HepG2 (cell line): ENCODE measurements around the gene ETV2. TPM values are rescaled to one million over a fixed set of nuclear protein-coding genes. Genes with fewer than 3 reads are reported as not detected.
A peak's percentile ranks its signal among the peaks of the same experiment; 100 is the strongest.

Source experiments
- BCL6 ChIP-seq: IDR thresholded peaks from 2 replicates; pipeline ENCODE4 v1.6.1; 2016; ENCODE audit warnings: missing genetic modification reagents, missing compliant biosample characterization
- CEBPB ChIP-seq: IDR thresholded peaks from 2 replicates; pipeline ENCODE4 v1.6.1; 2011; ENCODE audit warnings: low read depth, low read length, improper control_type of control experiment, borderline replicate concordance
- GATAD2A ChIP-seq: IDR thresholded peaks from 2 replicates; pipeline ENCODE4 v1.6.1; 2016
- RBM22 ChIP-seq: fragments of 200-400 bp; formaldehyde crosslinking; optimal IDR thresholded peaks from 2 replicates; pipeline ENCODE3; 2017; ENCODE audit warnings: mild to moderate bottlenecking, low read length, moderate library complexity
- SOX13 ChIP-seq, 3 experiments: fragments of 450-650 bp in 1 of 3; sonication (generic) in 1 of 3; formaldehyde crosslinking in 1 of 3; IDR thresholded peaks in 2 of 3; conservative IDR thresholded peaks in 1 of 3; 2 replicates each; pipeline versions ENCODE4 v1.5.0 to v1.6.1; 2016 to 2020; ENCODE audit warnings: antibody characterized with exemption in 1 of 3, mild to moderate bottlenecking in 1 of 3, missing compliant biosample characterization in 1 of 3, missing genetic modification reagents in 1 of 3, moderate library complexity in 1 of 3
- SOX6 ChIP-seq, 2 experiments: fragments of 450-650 bp in 1 of 2; sonication (generic) in 1 of 2; formaldehyde crosslinking in 1 of 2; IDR thresholded peaks; 2 replicates each; pipeline versions ENCODE4 v1.4.0 to v1.6.1; 2017 to 2020; ENCODE audit warnings: antibody characterized with exemption in 1 of 2, mild to moderate bottlenecking in 1 of 2, missing genetic modification reagents in 1 of 2
- TGIF2 ChIP-seq: IDR thresholded peaks from 2 replicates; pipeline ENCODE4 v1.6.1; 2016; ENCODE audit warnings: control low read depth, missing compliant biosample characterization
- ZNF646 ChIP-seq: sonication (generic); formaldehyde crosslinking; IDR thresholded peaks from 2 replicates; pipeline ENCODE4 v1.9.0; 2021; ENCODE audit warnings: mild to moderate bottlenecking, missing genetic modification reagents
- ZNF746 ChIP-seq: sonication (generic); formaldehyde crosslinking; IDR thresholded peaks from 2 replicates; pipeline ENCODE4 v1.8.0; 2022; ENCODE audit warnings: mild to moderate bottlenecking, missing genetic modification reagents
- polyA plus RNA-seq, 8 experiments: library from polyadenylated mRNA; depleted of rRNA in 3 of 8; stranded (reverse) in 7 of 8; unstranded in 1 of 8; fragments of >200 nt; fragmentation: Illumina TruSeq in 4 of 8; extraction: Trizol in 4 of 8; gene quantifications; 2 replicates each; pipeline versions ENCODE4 v1.2.1 to v1.2.3, GENCODE V29; 2011 to 2016; ENCODE audit warnings: low read depth in 4 of 8, missing spikeins in 1 of 8, mixed read lengths in 1 of 8; ENCODE audit not compliant: insufficient read depth in 1 of 8
- total RNA-seq, 5 experiments: library from RNA; depleted of rRNA; stranded (reverse); fragments of >200 nt; fragmentation: Illumina TruSeq; extraction: Trizol; gene quantifications; 2 replicates each; pipeline ENCODE4 v1.2.3, GENCODE V29; 2016; ENCODE audit warnings: low read depth in 1 of 5

The ETV2 gene
- total and polyA plus RNA-seq, 2 of the 13 experiments (the other 11 are each of a cell fraction or from before 2014, with no cell fraction given): 0.07 to 0.20 TPM

DNA sequence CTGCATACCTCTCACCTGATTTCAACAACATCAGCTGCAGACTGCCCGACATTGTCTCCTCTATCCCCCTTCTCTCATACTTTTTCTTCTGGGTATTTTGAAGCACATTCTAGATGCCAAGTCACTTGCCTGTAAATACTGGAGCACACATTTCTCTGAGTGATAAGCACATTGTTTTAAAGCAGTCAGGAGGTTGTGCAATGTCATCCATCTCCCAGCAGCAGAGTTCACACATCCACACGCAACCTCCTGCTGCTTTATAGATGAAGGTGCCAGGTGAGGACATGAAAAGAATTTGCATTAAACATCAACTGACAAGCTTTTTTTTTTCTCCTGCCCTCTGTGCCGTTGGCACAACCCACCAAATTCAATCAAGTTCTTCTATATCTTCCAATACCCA is 30.3 kb downstream of the ETV2 start (continued):
- TF ChIP-seq ZNF646 (CRISPR knock-in tag): no peak
- no peak for TF ChIP-seq SOX13 (IDR thresholded peaks at IDR 0.05)
- peak in 1 of 2 experiments; percentile 73; a peak in 2 of 4 replicates for TF ChIP-seq SOX13 (CRISPR knock-in tag; conservative IDR thresholded peaks at IDR 0.05 in 1 of 2, IDR thresholded peaks at IDR 0.05 in 1 of 2)
- TF ChIP-seq GATAD2A (CRISPR knock-in tag): peak; percentile 40; the same call in 1 of the 2 replicates
- 0 out of 2 replicates have a peak, but pooled peaks have one; percentile 25 for TF ChIP-seq TGIF2
- no peak for TF ChIP-seq SOX6 (IDR thresholded peaks at IDR 0.05)
- TF ChIP-seq SOX6 (CRISPR knock-in tag; IDR thresholded peaks at IDR 0.05): peak; percentile 76
- TF ChIP-seq BCL6 (CRISPR knock-in tag): no peak
- no peak for TF ChIP-seq ZNF746 (CRISPR knock-in tag)
- TF ChIP-seq CEBPB: peak; percentile 95
- no peak for TF ChIP-seq RBM22
